HepG2 (cell line): Measurements from ENCODE around the gene ANKRD11. TPM values are rescaled to one million over a fixed set of nuclear protein-coding genes. Genes with fewer than 3 reads are reported as not detected.

Experiments used
- ARID4A ChIP-seq: sonication (generic); formaldehyde crosslinking; IDR thresholded peaks from 2 replicates; pipeline ENCODE4 v1.5.0; 2020; ENCODE audit warnings: mild to moderate bottlenecking, missing genetic modification reagents, borderline replicate concordance
- ARNT2 ChIP-seq: sonication (generic); formaldehyde crosslinking; IDR thresholded peaks from 2 replicates; pipeline ENCODE4 v1.8.0; 2022; ENCODE audit warnings: mild to moderate bottlenecking, low read depth, missing genetic modification reagents, moderate library complexity
- ATF4 ChIP-seq, 2 experiments: fragments of 450-650 bp in 1 of 2; sonication (generic) in 1 of 2; formaldehyde crosslinking; IDR thresholded peaks; 2 replicates each; pipeline versions ENCODE4 v1.5.0 to v1.8.0; 2020 to 2022; ENCODE audit warnings: mild to moderate bottlenecking in 1 of 2, missing genetic modification reagents in 1 of 2
- ATF7-NPFF ChIP-seq: sonication (generic); formaldehyde crosslinking; IDR thresholded peaks from 2 replicates; pipeline ENCODE4 v1.8.1; 2023; ENCODE audit warnings: mild to moderate bottlenecking, low read depth, missing genetic modification reagents, moderate library complexity
- BORCS8-MEF2B ChIP-seq: sonication (generic); formaldehyde crosslinking; IDR thresholded peaks from 2 replicates; pipeline ENCODE4 v1.8.0; 2022; ENCODE audit warnings: mild to moderate bottlenecking, missing genetic modification reagents
- CENPBD1 ChIP-seq: sonication (generic); formaldehyde crosslinking; IDR thresholded peaks from 2 replicates; pipeline ENCODE4 v1.8.0; 2022; ENCODE audit warnings: missing genetic modification reagents, low read depth, mild to moderate bottlenecking, borderline replicate concordance
- ERF ChIP-seq: IDR thresholded peaks from 2 replicates; pipeline ENCODE4 v1.6.1; 2018; ENCODE audit warnings: missing biosample characterization, missing genetic modification reagents
- FOXJ3 ChIP-seq: sonication (generic); formaldehyde crosslinking; IDR thresholded peaks from 2 replicates; pipeline ENCODE4 v1.4.0; 2020; ENCODE audit warnings: missing genetic modification reagents, mild to moderate bottlenecking, borderline replicate concordance
- GFI1 ChIP-seq: sonication (generic); formaldehyde crosslinking; IDR thresholded peaks from 2 replicates; pipeline ENCODE4 v1.5.0; 2020; ENCODE audit warnings: missing genetic modification reagents, mild to moderate bottlenecking, borderline replicate concordance
- HMGXB3 ChIP-seq: sonication (generic); formaldehyde crosslinking; IDR thresholded peaks from 2 replicates; pipeline ENCODE4 v1.4.0; 2020; ENCODE audit warnings: missing genetic modification reagents, borderline replicate concordance
- NR3C1 ChIP-seq: sonication (generic); formaldehyde crosslinking; IDR thresholded peaks from 2 replicates; pipeline ENCODE4 v1.4.0; 2020; ENCODE audit warnings: missing genetic modification reagents
- USF2 ChIP-seq, 2 experiments: sonication (generic) in 1 of 2; formaldehyde crosslinking in 1 of 2; IDR thresholded peaks; 2 replicates each; pipeline versions ENCODE4 v1.5.1 to v1.6.1; 2011 to 2020; ENCODE audit warnings: borderline replicate concordance in 1 of 2, low read depth in 1 of 2, low read length in 1 of 2, mild to moderate bottlenecking in 1 of 2, missing genetic modification reagents in 1 of 2, moderate library complexity in 1 of 2
- ZBTB1 ChIP-seq: sonication (generic); formaldehyde crosslinking; IDR thresholded peaks from 2 replicates; pipeline ENCODE4 v1.4.0; 2020; ENCODE audit warnings: missing genetic modification reagents, borderline replicate concordance
- ZNF772 ChIP-seq: sonication (generic); formaldehyde crosslinking; IDR thresholded peaks from 2 replicates; pipeline ENCODE4 v1.5.0; 2020; ENCODE audit warnings: mild to moderate bottlenecking, missing genetic modification reagents
- polyA plus RNA-seq, 8 experiments: library from polyadenylated mRNA; depleted of rRNA in 3 of 8; stranded (reverse) in 7 of 8; unstranded in 1 of 8; fragments of >200 nt; fragmentation: Illumina TruSeq in 4 of 8; extraction: Trizol in 4 of 8; gene quantifications; 2 replicates each; pipeline versions ENCODE4 v1.2.1 to v1.2.3, GENCODE V29; 2011 to 2016; ENCODE audit warnings: low read depth in 4 of 8, missing spikeins in 1 of 8, mixed read lengths in 1 of 8; ENCODE audit not compliant: insufficient read depth in 1 of 8
- total RNA-seq, 5 experiments: library from RNA; depleted of rRNA; stranded (reverse); fragments of >200 nt; fragmentation: Illumina TruSeq; extraction: Trizol; gene quantifications; 2 replicates each; pipeline ENCODE4 v1.2.3, GENCODE V29; 2016; ENCODE audit warnings: low read depth in 1 of 5

ANKRD11 gene
- total and polyA plus RNA-seq, 2 of the 13 experiments (the other 11 are each of a cell fraction or from before 2014, with no cell fraction given), result 21.4 to 38.4 TPM

- TF ChIP-seq HMGXB3 (CRISPR knock-in tag), result no peak
- TF ChIP-seq ARNT2 (CRISPR knock-in tag), result no peak
- TF ChIP-seq FOXJ3 (CRISPR knock-in tag), result peak; percentile 67; the same call in 1 of the 2 replicates
- peak; percentile 37; the same call in 1 of the 2 replicates for TF ChIP-seq USF2 (IDR thresholded peaks at IDR 0.05; ENCODE audit: low read depth, low read length)
- peak; percentile 31; the same call in 1 of the 2 replicates for TF ChIP-seq USF2 (CRISPR knock-in tag; IDR thresholded peaks at IDR 0.05; ENCODE audit: borderline replicate concordance)
- TF ChIP-seq GFI1 (CRISPR knock-in tag), result no peak
- TF ChIP-seq BORCS8-MEF2B, result no peak
- no peak for TF ChIP-seq ATF4 (CRISPR knock-in tag; IDR thresholded peaks at IDR 0.05)
- TF ChIP-seq ATF7-NPFF (CRISPR knock-in tag), result no peak
- peak; percentile 75; the same call in 1 of the 2 replicates for TF ChIP-seq ERF
- TF ChIP-seq CENPBD1 (CRISPR knock-in tag), result no peak
- TF ChIP-seq ZBTB1 (CRISPR knock-in tag), result no peak
- peak; percentile 39; the same call in 1 of the 2 replicates for TF ChIP-seq ARID4A (CRISPR knock-in tag)
- TF ChIP-seq ZNF772 (CRISPR knock-in tag), result 0 out of 2 replicates have a peak, but pooled peaks have one; percentile 61
- TF ChIP-seq NR3C1 (CRISPR knock-in tag), result no peak
Observed at GRCh38 chr16:89338863-89339262, 151.5 kb downstream of the ANKRD11 start (continued).
